K562 (cell line): ENCODE measurements around the gene BAIAP3. TPM values are rescaled to one million over a fixed set of nuclear protein-coding genes. Genes with fewer than 3 reads are reported as not detected.

Experiments used
- ATF7 ChIP-seq: fragments of 450-650 bp; IDR thresholded peaks from 2 replicates; pipeline ENCODE4 v1.7.1; 2014; ENCODE audit warnings: mild to moderate bottlenecking, moderate library complexity
- BHLHE40 ChIP-seq: IDR thresholded peaks from 2 replicates; pipeline ENCODE4 v1.6.1; 2011; ENCODE audit warnings: low read length, improper control_type of control experiment
- FOXJ2 ChIP-seq: fragments of 200-800 bp; sonication (Bioruptor generic); IDR thresholded peaks from 2 replicates; pipeline ENCODE4 v1.6.1; 2016; ENCODE audit warnings: missing genetic modification characterization, missing compliant biosample characterization
- FOXM1 ChIP-seq, 2 experiments: fragments of 450-650 bp in 1 of 2; sonication (generic) in 1 of 2; formaldehyde crosslinking in 1 of 2; IDR thresholded peaks; 2 replicates each; pipeline versions ENCODE4 v1.6.1 to v1.9.0; 2017 to 2022; ENCODE audit warnings: low read depth in 2 of 2, mild to moderate bottlenecking in 2 of 2, missing genetic modification reagents in 1 of 2, moderate library complexity in 1 of 2
- GATA2 ChIP-seq: sonication (generic); formaldehyde crosslinking; IDR thresholded peaks from 2 replicates; pipeline ENCODE4 v1.4.0; 2020; ENCODE audit warnings: mild to moderate bottlenecking, missing genetic modification reagents
- HLTF ChIP-seq: fragments of 450-650 bp; IDR thresholded peaks from 2 replicates; pipeline ENCODE4 v1.6.1; 2016
- L3MBTL2 ChIP-seq: fragments of 450-650 bp; IDR thresholded peaks from 2 replicates; pipeline ENCODE4 v1.6.1; 2016; ENCODE audit warnings: mild to moderate bottlenecking, moderate library complexity
- MAFK ChIP-seq: IDR thresholded peaks from 2 replicates; pipeline ENCODE4 v1.6.1; 2011; ENCODE audit warnings: low read length, improper control_type of control experiment
- MAZ ChIP-seq, 2 experiments: fragments of 450-650 bp in 1 of 2; sonication (generic) in 1 of 2; formaldehyde crosslinking; IDR thresholded peaks in 1 of 2; conservative IDR thresholded peaks in 1 of 2; 2 replicates each; pipeline versions ENCODE4 v1.4.0 to v1.5.0; 2020; ENCODE audit warnings: mild to moderate bottlenecking in 1 of 2, missing genetic modification reagents in 1 of 2
- RFX7 ChIP-seq: fragments of 250-450 bp; sonication (Bioruptor Pico); IDR thresholded peaks from 2 replicates; pipeline ENCODE4 v1.5.1; 2021; ENCODE audit warnings: mild to moderate bottlenecking
- SMAD4 ChIP-seq: fragments of 250-450 bp; sonication (Bioruptor Pico); conservative IDR thresholded peaks from 2 replicates; pipeline ENCODE4 v1.8.0; 2021; ENCODE audit warnings: inconsistent platforms, mild to moderate bottlenecking, moderate library complexity
- SOX6 ChIP-seq: fragments of 450-650 bp; IDR thresholded peaks from 2 replicates; pipeline ENCODE4 v1.6.1; 2014; ENCODE audit warnings: mild to moderate bottlenecking
- TAL1 ChIP-seq: fragments of 450-650 bp; IDR thresholded peaks from 2 replicates; pipeline ENCODE4 v1.6.1; 2016; ENCODE audit warnings: mild to moderate bottlenecking
- TCFL5 ChIP-seq: fragments of 250-450 bp; sonication (Bioruptor Pico); conservative IDR thresholded peaks from 2 replicates; pipeline ENCODE4 v1.6.1; 2021; ENCODE audit warnings: mild to moderate bottlenecking, moderate library complexity, matching md5 sums
- ZNF165 ChIP-seq: fragments of 250-450 bp; sonication (Bioruptor Pico); IDR thresholded peaks from 2 replicates; pipeline ENCODE4 v1.4.0; 2020; ENCODE audit warnings: borderline replicate concordance
- ZNF23 ChIP-seq: fragments of 250-450 bp; sonication (Bioruptor Pico); IDR thresholded peaks from 2 replicates; pipeline ENCODE4 v1.4.0; 2020; ENCODE audit warnings: mild to moderate bottlenecking
- ZNF384 ChIP-seq: IDR thresholded peaks from 2 replicates; pipeline ENCODE4 v1.6.1; 2012; ENCODE audit warnings: low read depth, low read length, improper control_type of control experiment
- ZNF764 ChIP-seq: fragments of 250-450 bp; sonication (Bioruptor Pico); IDR thresholded peaks from 2 replicates; pipeline ENCODE4 v1.4.0; 2020; ENCODE audit warnings: low read depth, mild to moderate bottlenecking, moderate library complexity
- ZNF830 ChIP-seq: fragments of 250-450 bp; sonication (Bioruptor Pico); IDR thresholded peaks from 2 replicates; pipeline ENCODE4 v1.5.0; 2021; ENCODE audit warnings: mild to moderate bottlenecking
- polyA plus RNA-seq, 8 experiments: library from polyadenylated mRNA; depleted of rRNA in 4 of 8; stranded (reverse) in 5 of 8; unstranded in 3 of 8; fragments of >200 nt; fragmentation: Nextera tagmentation in 2 of 8; fragmentation: Illumina TruSeq in 1 of 8; extraction: Ambion mirVana in 2 of 8; extraction: Trizol in 1 of 8; gene quantifications; 2 replicates each; pipeline versions ENCODE4 v1.2.1 to v1.2.3, GENCODE V29; 2011 to 2014; ENCODE audit warnings: inconsistent platforms in 1 of 8, missing spikeins in 1 of 8
- total RNA-seq, 7 experiments: library from RNA; depleted of rRNA in 6 of 7; stranded (reverse); fragments of >200 nt in 6 of 7; fragmentation: Illumina TruSeq in 2 of 7; extraction: Trizol in 2 of 7; gene quantifications; 2 replicates each; pipeline versions ENCODE4 v1.2.1 to v1.2.3, GENCODE V29; 2011 to 2021; ENCODE audit warnings: low replicate concordance in 1 of 7
- TF ChIP-seq, protein P1 (sequence below): fragments of 450-650 bp; formaldehyde crosslinking; IDR thresholded peaks from 2 replicates; pipeline ENCODE4 v1.4.0; 2022; ENCODE audit warnings: mild to moderate bottlenecking, moderate library complexity
- TF ChIP-seq, protein P2 (sequence below): fragments of 250-450 bp; sonication (Bioruptor Pico); IDR thresholded peaks from 2 replicates; pipeline ENCODE4 v1.5.1; 2021; ENCODE audit warnings: mild to moderate bottlenecking
- TF ChIP-seq, protein P3 (sequence below), 2 experiments: fragments of 450-650 bp; conservative IDR thresholded peaks; 2 replicates each; pipeline ENCODE4 v1.6.1; 2017; ENCODE audit warnings: mild to moderate bottlenecking in 2 of 2, moderate library complexity in 2 of 2
- TF ChIP-seq, protein P4 (sequence below): fragments of 200-800 bp; sonication (Bioruptor generic); IDR thresholded peaks from 2 replicates; pipeline ENCODE4 v1.6.1; 2017; ENCODE audit warnings: missing genetic modification characterization, missing compliant biosample characterization

BAIAP3 gene
- total and polyA plus RNA-seq, 9 of the 15 experiments (the other 6 are each of a cell fraction or from before 2014, with no cell fraction given) = 0.03 to 4.5 (median 0.57) TPM; not detected in 1

DNA sequence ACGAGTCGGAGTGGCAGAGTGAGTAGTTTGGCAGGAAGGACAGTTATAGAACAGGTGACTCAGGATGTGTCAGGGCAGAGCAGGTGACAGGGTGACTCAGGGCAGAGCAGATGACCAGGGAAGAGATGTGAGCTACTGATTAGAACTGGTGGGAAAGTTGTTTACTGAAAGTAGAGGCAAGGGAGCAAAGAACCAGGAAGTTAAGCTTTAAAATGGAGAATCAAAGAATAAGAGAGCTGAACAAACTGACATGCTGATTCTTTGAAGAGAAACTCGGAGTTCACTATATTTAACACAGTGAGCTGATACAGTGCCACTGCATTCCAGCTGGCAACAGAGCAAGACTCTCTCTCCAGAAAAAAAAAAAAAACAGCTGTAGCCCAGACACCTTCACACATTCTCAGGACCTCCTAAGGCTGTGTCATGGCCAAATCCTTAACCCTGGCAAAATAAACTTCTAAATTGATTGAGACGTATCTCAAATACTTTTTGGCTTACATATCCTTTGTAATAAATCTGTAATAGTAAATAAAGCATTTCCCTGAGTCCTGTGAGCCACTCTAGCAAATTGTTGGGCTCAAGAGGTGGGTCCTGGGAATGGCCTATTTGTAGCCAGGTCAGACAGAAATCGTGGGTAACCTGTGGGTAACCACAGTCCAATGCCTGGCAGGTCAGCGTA, 36.3 kb upstream of the BAIAP3 start (continued):
- TF ChIP-seq HLTF = no peak
- peak; percentile 69 for TF ChIP-seq SOX6
- TF ChIP-seq BHLHE40 = peak; percentile 77
- no peak for TF ChIP-seq ZNF165 (CRISPR knock-in tag)
- TF ChIP-seq L3MBTL2 = peak; percentile 74
- TF ChIP-seq, protein P1, sequence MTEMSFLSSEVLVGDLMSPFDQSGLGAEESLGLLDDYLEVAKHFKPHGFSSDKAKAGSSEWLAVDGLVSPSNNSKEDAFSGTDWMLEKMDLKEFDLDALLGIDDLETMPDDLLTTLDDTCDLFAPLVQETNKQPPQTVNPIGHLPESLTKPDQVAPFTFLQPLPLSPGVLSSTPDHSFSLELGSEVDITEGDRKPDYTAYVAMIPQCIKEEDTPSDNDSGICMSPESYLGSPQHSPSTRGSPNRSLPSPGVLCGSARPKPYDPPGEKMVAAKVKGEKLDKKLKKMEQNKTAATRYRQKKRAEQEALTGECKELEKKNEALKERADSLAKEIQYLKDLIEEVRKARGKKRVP (CRISPR knock-in tag) = peak; percentile 44; the same call in 1 of the 2 replicates
- TF ChIP-seq MAFK = peak; percentile 35; the same call in 1 of the 2 replicates
- TF ChIP-seq ZNF23 (CRISPR knock-in tag) = no peak
- TF ChIP-seq ATF7 = peak; percentile 81
- peak; percentile 19; the same call in 1 of the 2 replicates for TF ChIP-seq ZNF384
- 0 out of 2 replicates have a peak, but pooled peaks have one; percentile 8 for TF ChIP-seq TAL1
- TF ChIP-seq TCFL5 (CRISPR knock-in tag) = no peak
- 0 out of 4 replicates have a peak, but pooled peaks of 1 of the 2 experiments have one; percentile 43 for TF ChIP-seq MAZ (CRISPR knock-in tag; conservative IDR thresholded peaks at IDR 0.05 in 1 of 2, IDR thresholded peaks at IDR 0.05 in 1 of 2)
- TF ChIP-seq ZNF830 (CRISPR knock-in tag) = 0 out of 2 replicates have a peak, but pooled peaks have one; percentile 28
- TF ChIP-seq GATA2 (CRISPR knock-in tag) = peak; percentile 64
- TF ChIP-seq, protein P2, sequence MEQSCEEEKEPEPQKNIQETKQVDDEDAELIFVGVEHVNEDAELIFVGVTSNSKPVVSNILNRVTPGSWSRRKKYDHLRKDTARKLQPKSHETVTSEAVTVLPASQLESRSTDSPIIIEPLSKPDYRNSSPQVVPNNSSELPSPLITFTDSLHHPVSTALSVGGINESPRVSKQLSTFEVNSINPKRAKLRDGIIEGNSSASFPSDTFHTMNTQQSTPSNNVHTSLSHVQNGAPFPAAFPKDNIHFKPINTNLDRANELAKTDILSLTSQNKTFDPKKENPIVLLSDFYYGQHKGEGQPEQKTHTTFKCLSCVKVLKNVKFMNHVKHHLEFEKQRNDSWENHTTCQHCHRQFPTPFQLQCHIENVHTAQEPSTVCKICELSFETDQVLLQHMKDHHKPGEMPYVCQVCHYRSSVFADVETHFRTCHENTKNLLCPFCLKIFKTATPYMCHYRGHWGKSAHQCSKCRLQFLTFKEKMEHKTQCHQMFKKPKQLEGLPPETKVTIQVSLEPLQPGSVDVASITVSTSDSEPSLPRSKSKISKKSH (CRISPR knock-in tag) = no peak
- peak; percentile 74 for TF ChIP-seq FOXJ2 (tag)
- TF ChIP-seq, protein P3, sequence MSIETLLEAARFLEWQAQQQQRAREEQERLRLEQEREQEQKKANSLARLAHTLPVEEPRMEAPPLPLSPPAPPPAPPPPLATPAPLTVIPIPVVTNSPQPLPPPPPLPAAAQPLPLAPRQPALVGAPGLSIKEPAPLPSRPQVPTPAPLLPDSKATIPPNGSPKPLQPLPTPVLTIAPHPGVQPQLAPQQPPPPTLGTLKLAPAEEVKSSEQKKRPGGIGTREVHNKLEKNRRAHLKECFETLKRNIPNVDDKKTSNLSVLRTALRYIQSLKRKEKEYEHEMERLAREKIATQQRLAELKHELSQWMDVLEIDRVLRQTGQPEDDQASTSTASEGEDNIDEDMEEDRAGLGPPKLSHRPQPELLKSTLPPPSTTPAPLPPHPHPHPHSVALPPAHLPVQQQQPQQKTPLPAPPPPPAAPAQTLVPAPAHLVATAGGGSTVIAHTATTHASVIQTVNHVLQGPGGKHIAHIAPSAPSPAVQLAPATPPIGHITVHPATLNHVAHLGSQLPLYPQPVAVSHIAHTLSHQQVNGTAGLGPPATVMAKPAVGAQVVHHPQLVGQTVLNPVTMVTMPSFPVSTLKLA (conservative IDR thresholded peaks at IDR 0.05) = 0 out of 4 replicates have a peak, but pooled peaks of 1 of the 2 experiments have one; percentile 23
- TF ChIP-seq, protein P4, sequence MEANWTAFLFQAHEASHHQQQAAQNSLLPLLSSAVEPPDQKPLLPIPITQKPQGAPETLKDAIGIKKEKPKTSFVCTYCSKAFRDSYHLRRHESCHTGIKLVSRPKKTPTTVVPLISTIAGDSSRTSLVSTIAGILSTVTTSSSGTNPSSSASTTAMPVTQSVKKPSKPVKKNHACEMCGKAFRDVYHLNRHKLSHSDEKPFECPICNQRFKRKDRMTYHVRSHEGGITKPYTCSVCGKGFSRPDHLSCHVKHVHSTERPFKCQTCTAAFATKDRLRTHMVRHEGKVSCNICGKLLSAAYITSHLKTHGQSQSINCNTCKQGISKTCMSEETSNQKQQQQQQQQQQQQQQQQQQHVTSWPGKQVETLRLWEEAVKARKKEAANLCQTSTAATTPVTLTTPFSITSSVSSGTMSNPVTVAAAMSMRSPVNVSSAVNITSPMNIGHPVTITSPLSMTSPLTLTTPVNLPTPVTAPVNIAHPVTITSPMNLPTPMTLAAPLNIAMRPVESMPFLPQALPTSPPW (CRISPR knock-in tag) = peak; percentile 51
- TF ChIP-seq SMAD4 (CRISPR knock-in tag) = peak; percentile 48
- TF ChIP-seq ZNF764 = no peak
- TF ChIP-seq RFX7 = no peak
- 0 out of 2 replicates have a peak, but pooled peaks have one; percentile 80 for TF ChIP-seq FOXM1 (IDR thresholded peaks at IDR 0.05; ENCODE audit: low read depth)
- TF ChIP-seq FOXM1 (CRISPR knock-in tag; IDR thresholded peaks at IDR 0.05; ENCODE audit: low read depth) = no peak
